ENCODE measurements around the gene DNAH5.

DNAH5 gene

DNA sequence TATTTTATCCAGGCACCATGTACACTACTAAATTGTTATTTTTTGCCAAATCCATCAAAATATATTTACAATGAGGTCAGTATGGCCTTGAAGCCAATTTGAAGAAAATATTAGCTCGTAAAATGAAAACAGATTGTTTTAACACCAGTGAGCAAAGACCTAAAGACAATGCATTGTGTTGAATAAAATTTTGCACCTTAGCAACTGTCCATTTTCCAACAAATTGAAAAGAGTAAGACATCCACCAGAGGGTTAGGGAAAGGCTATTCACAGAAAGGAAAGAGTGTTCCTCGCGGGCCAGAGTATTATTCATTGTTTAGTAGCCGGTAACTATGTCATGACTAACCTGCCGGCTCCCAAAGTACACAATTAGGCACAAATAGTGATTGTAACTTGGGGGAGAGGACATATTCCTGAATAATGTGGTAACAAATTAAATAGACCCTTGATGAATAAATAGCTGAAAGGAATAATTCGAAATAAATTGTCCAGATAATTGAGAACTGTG is 213.3 kb downstream of the DNAH5 start:
- no peak for DNase-seq (ENCODE audit: low read depth in 2 of 2)

DNA sequence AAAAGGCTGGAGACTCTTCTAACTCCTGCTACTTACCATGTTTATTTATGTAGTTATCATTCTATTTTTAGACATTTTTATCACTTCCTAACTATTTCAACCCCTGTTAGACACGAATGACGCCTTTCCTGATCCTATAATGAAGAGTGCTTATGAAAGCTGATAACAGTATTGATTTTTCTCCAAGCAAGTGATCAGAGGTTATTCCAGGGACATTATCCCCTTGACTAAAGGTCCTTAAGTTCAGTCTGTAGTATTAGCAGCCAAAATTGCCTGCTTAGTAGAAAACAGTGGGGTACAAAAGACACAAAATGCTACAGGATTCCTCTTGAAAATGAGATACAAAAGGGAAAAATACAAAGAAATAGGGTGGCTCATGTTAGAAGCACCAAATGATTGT is 235.6 kb downstream of the DNAH5 start:
- no peak for DNase-seq (ENCODE audit: low read depth in 2 of 2)

DNA sequence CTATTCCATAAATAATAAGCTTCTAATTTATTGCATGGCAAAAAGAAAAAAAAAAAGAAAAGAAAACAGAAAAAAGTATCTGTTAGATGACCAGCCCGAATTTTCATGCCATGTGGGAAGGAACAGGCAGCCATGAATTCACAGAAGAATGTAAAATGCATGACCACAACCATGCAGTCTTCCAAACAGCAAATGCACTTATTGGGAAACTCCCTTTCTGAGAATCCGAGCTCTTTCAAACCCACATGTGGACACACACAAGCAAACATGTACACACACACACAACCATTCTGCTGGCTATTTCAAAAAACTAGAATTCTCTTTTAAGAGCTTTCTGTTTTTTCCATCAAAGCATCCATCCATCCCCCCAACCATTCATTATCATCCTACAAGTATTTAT is 236.1 kb downstream of the DNAH5 start:
- DNase-seq (ENCODE audit: low read depth in 2 of 2) = no peak

DNA sequence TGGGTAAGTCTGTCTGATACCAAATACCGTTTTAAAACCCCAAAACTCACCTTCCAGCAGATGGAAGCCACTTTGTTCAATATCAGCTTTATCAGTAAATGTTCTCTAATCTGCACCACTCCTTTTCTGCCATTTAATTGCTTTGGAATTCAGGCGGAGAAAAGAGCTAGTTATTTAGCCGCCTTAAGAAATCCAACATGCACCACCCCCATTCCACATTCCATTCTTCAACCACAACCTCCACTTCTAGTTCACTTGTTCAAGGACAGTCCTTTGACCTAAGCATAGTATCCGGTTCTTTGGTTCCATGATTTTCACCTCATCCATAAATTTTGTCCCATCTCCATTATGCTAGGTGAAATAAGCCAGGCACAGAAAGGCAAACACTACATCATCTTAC is 240.1 kb downstream of the DNAH5 start:
- no peak for DNase-seq (ENCODE audit: low read depth in 2 of 2)

DNA sequence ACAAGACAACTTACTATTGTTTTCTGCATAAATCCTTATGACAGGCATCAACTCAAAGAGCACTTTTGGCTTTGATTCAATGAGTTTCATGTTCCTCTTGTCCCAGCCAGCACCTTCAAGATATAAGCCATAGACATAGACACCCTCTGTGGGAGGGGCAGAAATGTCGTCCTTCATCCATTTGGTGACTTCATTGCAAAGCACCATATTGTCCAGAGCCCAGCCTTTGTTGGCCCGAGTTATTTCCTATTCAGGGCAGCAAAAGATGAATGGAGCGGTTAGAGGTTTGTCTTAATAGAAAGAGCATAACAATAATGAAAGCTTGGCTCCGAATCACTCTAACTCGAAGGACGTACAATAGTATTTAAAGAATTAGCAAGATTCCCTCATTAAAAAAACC is 243.9 kb downstream of the DNAH5 start:
- no peak for DNase-seq (ENCODE audit: low read depth in 2 of 2)

DNA sequence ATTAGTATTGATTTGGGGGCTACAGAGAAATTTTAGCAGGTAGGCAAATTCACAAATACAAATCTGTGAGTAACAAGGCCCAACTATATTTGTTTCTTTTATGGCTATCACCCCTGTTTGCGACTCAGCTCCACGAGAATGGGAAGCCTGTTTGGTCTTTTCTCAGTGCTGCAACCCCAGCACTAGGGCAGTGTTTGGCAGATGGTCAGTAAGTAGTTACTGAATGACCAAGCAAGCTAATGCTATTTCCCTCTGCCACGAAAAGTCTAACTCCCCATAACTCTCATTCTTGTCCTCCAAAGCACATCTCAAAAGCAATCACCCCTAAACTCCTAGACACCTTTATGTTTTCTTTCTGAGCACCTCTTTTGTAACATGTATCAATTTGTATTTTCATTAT is 245.6 kb downstream of the DNAH5 start:
- DNase-seq (ENCODE audit: low read depth in 2 of 2) = no peak

DNA sequence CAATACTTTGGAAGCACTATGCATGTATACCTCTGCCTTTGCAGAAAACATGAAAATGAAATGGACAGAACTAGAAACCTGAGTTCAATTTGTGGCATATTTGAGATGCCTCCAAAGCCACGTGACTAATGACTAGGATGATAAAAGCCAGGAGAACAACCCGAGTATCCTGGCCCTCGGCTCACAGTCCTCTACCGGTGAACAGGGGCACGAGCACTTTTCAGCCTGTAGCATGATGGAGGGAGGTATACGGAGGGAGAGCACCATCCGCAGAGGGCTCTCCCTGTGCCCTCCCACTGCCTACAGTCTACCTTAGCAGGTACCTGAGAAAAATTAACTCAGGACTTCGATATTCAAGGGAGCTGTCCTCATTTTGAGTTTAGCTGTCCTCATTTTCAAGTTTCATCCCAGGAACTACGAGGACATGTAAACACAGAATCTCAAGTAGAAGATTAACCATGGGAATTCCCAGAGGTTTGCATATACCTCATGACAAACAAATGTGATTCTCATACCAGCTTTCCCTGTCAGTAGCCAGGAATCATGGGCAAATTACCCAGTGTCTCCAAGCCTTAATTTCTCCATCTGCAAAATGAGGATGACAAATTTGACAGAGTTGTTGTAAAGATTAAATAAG is 249.3 kb downstream of the DNAH5 start:
- no peak for DNase-seq (ENCODE audit: low read depth in 2 of 2)

DNA sequence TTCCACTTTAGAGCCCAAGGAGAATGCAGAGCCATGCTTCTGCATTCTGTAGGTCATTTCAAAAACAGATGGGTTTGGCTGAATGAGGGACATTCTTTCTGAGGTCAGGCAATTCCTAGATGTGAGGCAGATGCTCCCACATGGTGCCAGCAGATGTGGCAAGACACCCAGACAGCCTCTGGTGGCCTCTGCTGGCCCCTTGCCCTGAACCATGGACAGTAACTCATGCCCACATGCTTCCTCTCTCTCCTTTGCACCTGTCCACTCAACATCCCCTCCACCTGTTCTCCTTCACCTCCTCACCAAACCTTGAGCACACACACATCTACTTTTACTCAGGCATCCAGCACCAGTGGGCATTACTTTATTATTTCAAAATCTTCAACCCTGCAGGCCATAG is 252.3 kb downstream of the DNAH5 start:
- DNase-seq (ENCODE audit: low read depth in 2 of 2) = no peak

DNA sequence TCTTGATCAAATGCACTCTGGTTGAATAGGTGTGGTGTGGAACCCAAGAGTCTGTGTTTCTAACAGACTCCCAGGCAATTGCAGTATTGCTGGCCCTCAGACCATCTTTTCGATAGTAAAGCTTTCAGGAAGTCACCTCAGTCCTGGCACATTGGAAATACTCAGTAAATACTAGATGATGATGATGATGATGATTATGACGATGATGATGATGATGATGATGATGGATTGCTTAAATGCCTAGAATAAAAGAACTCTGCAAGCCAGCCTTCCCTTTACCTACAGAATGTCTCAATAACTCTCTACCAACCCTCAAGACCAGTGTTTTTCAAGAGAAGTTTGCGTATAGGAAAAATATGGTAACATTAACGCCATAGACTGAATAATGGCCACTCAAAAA is 268.0 kb downstream of the DNAH5 start:
- no peak for DNase-seq (ENCODE audit: low read depth in 2 of 2)

DNA sequence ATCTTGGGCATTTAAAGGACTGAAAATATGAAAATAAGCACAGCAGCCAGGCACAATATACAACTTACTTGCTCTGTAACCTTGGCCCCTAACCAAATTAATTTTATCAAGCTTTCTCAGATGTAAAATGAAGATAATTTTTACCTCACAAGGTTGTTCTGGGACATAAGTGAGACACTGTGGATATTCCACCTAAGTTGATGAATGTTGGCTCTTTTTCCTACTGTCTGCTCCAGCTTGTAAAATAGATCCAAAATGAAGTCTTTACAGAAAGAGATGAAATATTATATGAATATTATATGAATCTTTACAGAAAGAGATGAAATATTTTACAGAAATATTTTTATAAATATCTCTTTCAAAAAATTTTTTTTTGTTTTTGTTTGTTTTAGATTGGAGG is 270.1 kb downstream of the DNAH5 start:
- no peak for DNase-seq (ENCODE audit: low read depth in 2 of 2)

DNA sequence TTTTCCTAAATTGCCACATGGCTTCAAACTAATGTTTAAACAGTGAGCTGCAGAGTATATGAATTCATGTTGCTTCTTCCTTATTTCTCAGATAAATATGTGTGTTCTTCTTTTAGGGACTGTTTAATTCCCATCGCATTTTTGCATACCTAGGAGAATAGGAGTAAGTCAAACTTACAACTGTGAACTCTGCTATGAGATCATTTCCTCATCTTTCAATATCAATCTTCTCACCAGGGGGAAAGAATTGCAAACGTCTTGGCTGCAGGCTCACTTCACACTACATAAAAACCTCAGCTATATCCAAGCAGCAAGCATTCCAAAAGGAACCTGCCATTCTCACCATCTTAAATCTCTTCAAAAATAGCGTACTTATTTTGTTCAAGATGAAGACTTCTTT is 271.0 kb downstream of the DNAH5 start:
- no peak for DNase-seq (ENCODE audit: low read depth in 2 of 2)

DNA sequence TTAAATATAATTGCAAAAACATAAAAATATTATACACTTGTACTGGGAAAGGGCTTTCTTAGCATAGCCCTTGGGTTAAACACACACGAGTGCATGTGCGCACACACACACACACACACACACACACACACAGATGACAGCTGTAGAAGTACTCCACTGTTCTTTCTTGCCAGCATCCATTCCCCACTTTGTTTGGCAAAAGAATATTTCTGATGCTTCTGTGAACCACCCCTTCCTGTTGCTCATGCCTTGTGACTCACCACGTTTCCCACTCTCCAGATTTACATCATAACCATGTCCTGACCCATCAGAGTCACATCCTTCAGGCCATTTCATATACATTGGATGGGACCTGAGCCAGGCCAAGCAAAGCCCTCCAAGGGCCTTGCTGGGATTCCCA is 280.1 kb downstream of the DNAH5 start:
- DNase-seq (ENCODE audit: low read depth in 2 of 2) = no peak

DNA sequence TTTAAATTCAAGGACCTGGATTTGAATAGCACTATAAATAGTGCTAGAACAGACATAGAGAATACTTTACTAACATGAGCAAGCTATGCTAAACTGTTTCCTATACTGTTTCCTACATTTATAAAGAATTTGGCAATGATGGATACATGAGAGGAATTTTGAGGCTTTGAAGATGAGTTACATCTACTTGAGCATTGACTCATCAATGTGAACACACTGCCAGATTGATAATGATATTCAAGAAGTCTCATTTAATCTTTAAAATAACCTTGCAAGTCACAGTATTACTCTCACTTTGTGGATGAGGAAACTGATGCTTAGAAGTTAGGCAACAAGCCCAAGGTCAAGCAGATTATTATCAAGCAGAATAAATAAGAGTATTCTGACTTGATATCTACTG is 281.9 kb downstream of the DNAH5 start:
- DNase-seq (ENCODE audit: low read depth in 2 of 2) = no peak

DNA sequence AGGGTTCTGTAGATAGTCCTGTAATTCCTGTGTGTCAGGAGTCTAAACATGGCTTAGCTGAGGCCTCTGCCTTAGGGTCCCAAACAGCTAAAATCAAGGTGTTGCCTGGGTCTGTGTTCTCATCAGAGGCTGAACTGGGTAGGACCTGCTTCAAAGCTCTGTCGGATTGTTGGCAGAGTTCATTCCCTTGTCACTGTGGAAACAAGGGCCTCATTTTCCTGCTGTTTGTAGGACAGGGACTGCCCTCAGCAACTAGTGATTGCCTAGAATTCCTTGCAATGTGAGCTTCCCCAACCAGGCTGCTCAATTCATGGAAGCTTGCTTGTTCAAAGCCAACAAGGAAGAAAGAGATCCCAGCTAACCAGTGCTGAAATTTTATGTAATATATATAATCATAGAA is 283.2 kb downstream of the DNAH5 start:
- DNase-seq (ENCODE audit: low read depth in 2 of 2) = no peak

DNA sequence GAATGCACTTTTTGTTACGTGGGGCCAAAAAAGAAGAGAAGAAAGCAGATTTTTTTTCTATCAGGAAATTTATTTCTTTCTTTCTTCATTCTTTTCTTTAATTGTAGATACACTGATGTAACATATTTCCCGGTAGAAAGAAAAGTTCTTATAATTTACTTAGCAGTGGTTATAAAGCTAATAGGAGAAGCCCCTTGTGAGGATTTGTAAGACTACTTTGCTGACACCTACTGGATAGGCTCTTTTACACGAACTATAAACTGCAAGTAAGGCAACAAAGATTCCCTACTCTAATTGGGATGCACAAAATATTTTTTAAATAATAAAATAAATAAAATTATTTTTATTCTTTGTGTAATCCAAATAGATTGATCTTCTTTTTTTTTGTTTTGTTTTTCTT is 284.4 kb downstream of the DNAH5 start:
- DNase-seq (ENCODE audit: low read depth in 2 of 2) = no peak

DNA sequence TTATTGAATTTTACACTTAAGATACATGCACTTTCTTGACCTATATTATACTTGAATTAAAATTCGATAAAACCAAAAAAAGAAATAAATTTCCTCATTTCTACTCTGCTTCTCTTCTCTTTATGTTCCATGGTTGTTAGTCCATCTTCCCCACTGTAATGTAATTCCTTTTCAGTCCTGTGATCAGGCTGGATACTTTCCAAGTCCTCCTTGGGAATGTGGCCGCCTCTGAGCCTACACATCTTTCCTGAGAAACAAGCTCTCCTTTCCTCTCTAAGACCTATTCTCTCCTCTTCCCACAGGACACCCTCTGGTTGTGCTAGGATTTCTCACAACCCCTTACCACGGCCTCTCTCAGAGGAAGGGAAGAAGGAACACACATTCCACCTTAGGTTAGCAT is 285.1 kb downstream of the DNAH5 start:
- DNase-seq (ENCODE audit: low read depth in 2 of 2) = no peak

DNA sequence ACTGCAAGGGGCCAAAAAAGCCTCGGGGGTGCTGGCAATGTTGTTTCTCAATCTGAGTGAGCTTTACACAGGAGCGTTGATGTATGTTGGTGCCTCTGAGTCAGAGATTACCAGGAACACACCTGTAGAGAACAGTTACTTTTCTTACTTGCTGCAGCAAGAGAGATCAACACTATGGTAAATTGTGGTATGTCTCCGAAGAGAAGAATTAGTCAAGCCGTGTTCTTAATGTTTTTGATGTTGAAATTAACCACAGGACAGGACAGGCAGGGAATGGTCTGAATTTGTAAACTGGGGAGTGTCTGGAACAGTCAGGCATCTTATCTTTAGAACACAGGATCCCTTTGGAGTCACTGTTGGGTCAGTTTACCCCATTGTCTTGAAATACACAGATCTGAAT is 285.7 kb downstream of the DNAH5 start:
- DNase-seq (ENCODE audit: low read depth in 2 of 2) = no peak

DNA sequence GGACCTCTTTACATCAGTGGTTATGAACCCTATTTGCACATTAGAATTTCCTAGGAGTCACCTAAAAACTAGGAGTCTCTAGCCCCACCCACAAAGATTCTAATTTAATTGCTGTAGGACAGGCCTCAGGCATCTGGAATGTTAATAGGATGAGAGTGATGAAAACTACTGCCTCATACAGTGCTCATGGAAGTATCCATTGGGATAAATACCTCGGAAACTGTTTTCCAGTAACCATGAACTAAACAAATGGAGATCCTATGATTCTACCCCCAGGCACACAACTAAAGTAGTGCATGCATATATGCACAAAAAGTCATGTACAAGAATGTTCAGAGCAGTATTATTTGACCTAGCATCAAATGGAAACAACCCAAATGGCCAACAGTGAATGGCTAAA is 286.3 kb downstream of the DNAH5 start:
- no peak for DNase-seq (ENCODE audit: low read depth in 2 of 2)

DNA sequence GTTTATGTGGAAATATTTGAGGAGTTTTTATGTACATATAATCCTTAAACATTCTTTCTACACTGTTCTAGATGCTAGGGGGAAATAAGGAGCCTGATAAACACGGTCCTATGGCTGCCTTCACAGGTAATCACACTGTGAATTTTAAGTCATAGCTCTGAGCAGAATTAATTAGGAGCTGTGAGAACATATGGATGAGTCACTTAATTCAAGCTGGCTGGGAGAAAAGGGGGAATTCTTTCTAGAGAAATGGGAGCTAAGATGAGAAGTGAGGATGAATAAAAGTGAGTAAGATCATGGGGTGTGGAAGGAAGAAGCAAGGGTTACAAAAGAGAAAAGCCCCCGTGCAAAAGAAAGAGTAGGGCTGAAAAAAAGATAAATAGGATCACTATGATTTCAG is 290.8 kb downstream of the DNAH5 start:
- DNase-seq (ENCODE audit: low read depth in 2 of 2) = no peak

DNA sequence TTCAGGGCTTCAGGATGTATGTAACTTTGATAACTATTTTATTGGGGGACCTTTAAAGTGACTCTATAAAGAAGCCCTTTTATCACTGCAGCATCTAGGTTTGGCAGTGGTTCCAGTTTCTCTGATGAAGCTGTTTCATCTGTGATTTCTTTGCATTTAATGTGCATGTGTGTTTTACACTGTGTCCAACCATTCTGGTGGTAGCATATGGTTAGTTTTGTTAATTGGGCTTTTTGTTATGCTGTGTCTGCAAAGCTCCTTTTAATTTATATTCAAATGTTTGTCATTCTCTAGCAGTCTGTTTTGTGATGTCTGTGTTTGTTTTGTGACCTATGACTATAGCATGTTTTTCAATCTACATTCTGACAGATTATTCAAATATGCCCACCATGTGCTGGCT is 294.8 kb downstream of the DNAH5 start:
- no peak for DNase-seq (ENCODE audit: low read depth in 2 of 2)

DNA sequence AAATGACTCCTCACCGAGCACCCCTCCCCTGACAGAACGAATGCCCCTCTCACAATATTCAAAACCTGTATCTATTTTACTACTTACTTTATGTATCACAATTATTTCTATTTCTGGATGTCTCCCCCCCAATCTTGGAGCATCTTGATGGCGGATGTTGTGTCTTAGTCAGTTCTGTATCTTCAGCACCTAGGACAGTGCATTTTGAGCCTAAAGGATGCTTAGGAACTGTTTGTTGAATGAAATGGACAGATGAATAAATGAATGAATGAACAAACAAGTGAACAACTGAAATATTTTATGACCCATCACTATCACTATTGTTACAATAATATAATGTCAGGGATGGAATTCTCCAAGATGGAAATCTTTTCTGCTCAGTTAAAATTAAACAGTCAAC is 295.7 kb downstream of the DNAH5 start:
- DNase-seq (ENCODE audit: low read depth in 2 of 2) = no peak

DNA sequence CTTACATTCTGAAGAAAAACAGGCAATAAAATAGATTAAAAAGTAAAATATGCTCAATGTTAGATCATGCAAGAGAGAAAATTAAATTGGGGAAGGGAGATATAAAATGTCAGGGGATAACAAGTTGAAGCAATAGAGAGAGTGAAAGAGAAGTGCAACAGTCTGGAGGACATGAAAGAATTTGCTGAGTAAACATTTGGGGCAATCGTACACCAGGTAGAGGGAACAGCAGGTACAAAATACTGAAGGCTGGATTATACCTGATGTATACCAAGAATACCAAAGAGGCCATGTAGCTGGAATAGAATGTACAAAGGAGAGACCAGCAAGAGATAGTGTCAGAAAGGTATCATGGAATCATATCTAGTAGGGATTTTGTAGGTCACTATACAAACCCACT is 300.8 kb downstream of the DNAH5 start:
- DNase-seq (ENCODE audit: low read depth in 2 of 2) = no peak

DNA sequence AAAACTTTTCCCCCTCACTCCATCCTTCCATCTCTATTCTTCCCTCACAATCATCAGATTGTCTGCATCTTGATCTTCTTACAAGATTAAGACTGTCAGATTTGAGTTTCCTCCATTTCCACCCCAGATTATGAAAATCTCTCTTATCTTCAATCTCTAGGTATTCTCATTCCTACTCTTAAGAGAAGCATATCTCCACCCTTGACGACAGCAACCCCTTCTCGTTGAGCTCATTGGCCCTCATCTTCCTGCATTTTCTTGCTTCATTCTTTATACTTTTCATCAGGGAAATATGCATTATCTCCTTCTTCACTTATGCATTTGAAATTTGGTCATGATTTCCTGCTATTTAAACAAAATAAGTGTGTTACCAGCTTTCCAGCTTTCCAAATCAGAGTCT is 301.3 kb downstream of the DNAH5 start:
- no peak for DNase-seq (ENCODE audit: low read depth in 2 of 2)
